ENCODE measurements around the gene EHMT1. TPM values are rescaled to one million over a fixed set of nuclear protein-coding genes. Genes with fewer than 3 reads are reported as not detected.

Gene EHMT1
- total and polyA plus RNA-seq, 2 donors from 2014 or later, result 15.8 to 92.9 TPM

DNA sequence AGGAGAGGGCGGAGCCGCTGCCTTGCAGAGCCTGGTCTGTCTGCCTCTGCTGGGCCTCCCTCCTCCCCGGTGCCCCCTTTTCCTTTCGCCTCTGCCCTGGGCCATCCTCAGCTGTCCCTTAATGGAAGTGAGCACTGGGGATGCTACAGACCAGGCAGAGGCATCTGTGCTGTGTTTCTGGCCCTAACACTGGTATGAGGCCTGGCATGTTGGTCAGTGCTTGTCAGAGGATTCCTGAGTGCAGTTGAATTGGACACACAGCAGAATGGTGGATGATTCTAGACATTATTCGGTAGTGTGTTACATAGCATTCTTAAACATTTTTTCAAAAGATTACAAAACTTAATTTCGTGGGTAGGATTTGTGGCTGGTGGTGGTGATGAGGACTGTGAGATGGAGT, 88.6 kb downstream of the EHMT1 start:
- H3K9ac ChIP-seq (ENCODE audit: low read length in 3 of 3), result no peak overlapping the region
- intact Hi-C loops (cut with DNase I), result no loop called here

GRCh38 chr9:137708590-137709284, 89.9 kb downstream of the EHMT1 start:
- Histone ChIP-seq H3K36me3 (ENCODE audit: control insufficient read depth in 2 of 3, insufficient read depth in 3 of 3, low read length in 3 of 3) (no peaks in the 10 kb centered on the region), H3K27ac (ENCODE audit: low read depth in 2 of 2, low read length in 2 of 2) (no peak overlapping the region), H3K4me1 (ENCODE audit: control insufficient read depth in 2 of 3, insufficient read depth in 2 of 3, low read depth in 1 of 3, low read length in 3 of 3) (peaks cover 3 to 10% (median 5%) of the 10 kb centered on the region in 3 donors), H3K9ac (ENCODE audit: low read length in 3 of 3) (no peak overlapping the region), H3K27me3 (ENCODE audit: control insufficient read depth, insufficient read depth, low read length) (no peaks in the 10 kb centered on the region), H3K4me3 (ENCODE audit: low read length in 3 of 3) (no peak overlapping the region), H3K9me3 (ENCODE audit: control insufficient read depth in 2 of 3, insufficient read depth in 1 of 3, low read length in 3 of 3) (no peaks in the 10 kb centered on the region)
- FAIRE-seq, result no peak
- no peak for TF ChIP-seq CTCF (IDR thresholded peaks at IDR 0.05; ENCODE audit: borderline replicate concordance, extremely low read depth, insufficient read depth)
- intact Hi-C loops (cut with DNase I), result no loop called here
- no peak for DNase-seq

More for the DNA sequence above, 88.6 kb downstream of the EHMT1 start:
- Histone ChIP-seq H3K4me1 (ENCODE audit: control insufficient read depth in 2 of 3, insufficient read depth in 2 of 3, low read depth in 1 of 3, low read length in 3 of 3) (peaks cover 3 to 10% (median 5%) of the 10 kb centered on the region in 3 donors), H3K9me3 (ENCODE audit: control insufficient read depth in 2 of 3, insufficient read depth in 1 of 3, low read length in 3 of 3) (no peaks in the 10 kb centered on the region), H3K27ac (ENCODE audit: low read depth in 2 of 2, low read length in 2 of 2) (no peak overlapping the region), H3K36me3 (ENCODE audit: control insufficient read depth in 2 of 3, insufficient read depth in 3 of 3, low read length in 3 of 3) (no peaks in the 10 kb centered on the region), H3K27me3 (ENCODE audit: control insufficient read depth, insufficient read depth, low read length) (no peaks in the 10 kb centered on the region), H3K4me3 (ENCODE audit: low read length in 3 of 3) (no peak overlapping the region)
- DNase-seq (no peak), FAIRE-seq (no peak)
- no peak for TF ChIP-seq CTCF (IDR thresholded peaks at IDR 0.05; ENCODE audit: borderline replicate concordance, extremely low read depth, insufficient read depth)

DNA sequence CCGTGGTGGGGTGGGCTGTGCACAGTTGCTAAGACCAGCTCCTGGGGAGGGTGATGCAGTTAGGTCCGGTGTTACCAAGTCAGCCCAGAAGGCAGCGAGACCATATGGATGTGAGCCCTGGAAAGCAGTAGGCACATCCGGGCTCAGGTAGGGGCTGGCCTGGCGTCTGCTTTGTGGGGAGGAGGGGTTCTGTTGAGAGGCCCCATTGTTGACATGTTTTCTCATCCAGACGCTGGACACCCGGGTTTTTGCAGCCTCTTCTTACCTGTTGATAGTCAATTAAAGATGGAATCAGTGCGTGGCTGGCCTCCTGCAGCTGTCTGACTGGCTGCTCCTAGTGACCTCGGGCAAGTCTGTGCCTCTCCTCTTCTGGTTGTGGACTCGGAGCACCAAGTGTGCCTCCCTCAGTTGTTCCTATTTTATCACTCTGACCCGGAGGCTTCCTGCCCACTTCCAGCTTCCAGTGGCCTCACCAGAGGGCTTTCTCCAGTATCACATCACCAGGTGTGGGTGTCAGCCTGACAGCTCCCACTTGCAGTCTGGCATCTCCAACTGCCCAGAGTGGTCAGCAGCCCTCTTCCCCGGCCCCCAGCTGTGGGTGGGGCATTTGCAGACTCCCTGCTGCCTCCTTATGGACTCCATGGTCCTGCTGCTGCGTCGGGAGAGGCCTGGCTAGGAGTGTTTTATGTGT, 90.8 kb downstream of the EHMT1 start:
- Histone ChIP-seq H3K36me3 (ENCODE audit: control insufficient read depth in 2 of 3, insufficient read depth in 3 of 3, low read length in 3 of 3) (no peaks in the 10 kb centered on the region), H3K4me3 (ENCODE audit: low read length in 3 of 3) (no peak overlapping the region), H3K9ac (ENCODE audit: low read length in 3 of 3) (no peak overlapping the region), H3K4me1 (ENCODE audit: control insufficient read depth in 2 of 3, insufficient read depth in 2 of 3, low read depth in 1 of 3, low read length in 3 of 3) (peaks cover 3 to 10% (median 5%) of the 10 kb centered on the region in 3 donors), H3K9me3 (ENCODE audit: control insufficient read depth in 2 of 3, insufficient read depth in 1 of 3, low read length in 3 of 3) (no peaks in the 10 kb centered on the region), H3K27ac (ENCODE audit: low read depth in 2 of 2, low read length in 2 of 2) (no peak overlapping the region), H3K27me3 (ENCODE audit: control insufficient read depth, insufficient read depth, low read length) (no peaks in the 10 kb centered on the region)
- FAIRE-seq, result no peak
- intact Hi-C loops (cut with DNase I), result no loop called here
- no peak for DNase-seq
- no peak for TF ChIP-seq CTCF (IDR thresholded peaks at IDR 0.05; ENCODE audit: borderline replicate concordance, extremely low read depth, insufficient read depth)

All from kidney (tissue), 14 donors.